Measurements from ENCODE around the gene OR10A5.

GRCh38 chr11:6856871-6857270 is 11.4 kb downstream of the OR10A5 start:
- TF ChIP-seq STAT6 (CRISPR knock-in tag; IDR thresholded peaks at IDR 0.05) = no peak
- TF ChIP-seq ETV6 (IDR thresholded peaks at IDR 0.05; ENCODE audit: borderline replicate concordance in 1 of 2, low read depth in 2 of 2, low read length in 1 of 2) = no peak
- TF ChIP-seq ETV6 (CRISPR knock-in tag; IDR thresholded peaks at IDR 0.05; ENCODE audit: borderline replicate concordance) = no peak
- no peak for TF ChIP-seq NKRF (IDR thresholded peaks at IDR 0.05; ENCODE audit: borderline replicate concordance)
- TF ChIP-seq FOXM1 (IDR thresholded peaks at IDR 0.05; ENCODE audit: low read depth) = no peak
- no peak for TF ChIP-seq FOXM1 (CRISPR knock-in tag; IDR thresholded peaks at IDR 0.05; ENCODE audit: low read depth)
- no peak for TF ChIP-seq ZBTB17 (CRISPR knock-in tag; IDR thresholded peaks at IDR 0.05)
- no peak for TF ChIP-seq ZHX1 (conservative IDR thresholded peaks at IDR 0.05; ENCODE audit: low read length)
- TF ChIP-seq POLR2A (conservative IDR thresholded peaks at IDR 0.05) = no peak
- no peak for TF ChIP-seq CTCF (IDR thresholded peaks at IDR 0.05 in 2 of 3, conservative IDR thresholded peaks at IDR 0.05 in 1 of 3; ENCODE audit: insufficient read depth in 2 of 3, low read depth in 1 of 3, low read length in 3 of 3)
- no peak for TF ChIP-seq E2F1 (CRISPR knock-in tag; IDR thresholded peaks at IDR 0.05)

Measured in K562 (cell line).